ENCODE results near the gene GUF1.
A peak's percentile ranks its signal among the peaks of the same experiment; 100 is the strongest.

GUF1 gene

DNA sequence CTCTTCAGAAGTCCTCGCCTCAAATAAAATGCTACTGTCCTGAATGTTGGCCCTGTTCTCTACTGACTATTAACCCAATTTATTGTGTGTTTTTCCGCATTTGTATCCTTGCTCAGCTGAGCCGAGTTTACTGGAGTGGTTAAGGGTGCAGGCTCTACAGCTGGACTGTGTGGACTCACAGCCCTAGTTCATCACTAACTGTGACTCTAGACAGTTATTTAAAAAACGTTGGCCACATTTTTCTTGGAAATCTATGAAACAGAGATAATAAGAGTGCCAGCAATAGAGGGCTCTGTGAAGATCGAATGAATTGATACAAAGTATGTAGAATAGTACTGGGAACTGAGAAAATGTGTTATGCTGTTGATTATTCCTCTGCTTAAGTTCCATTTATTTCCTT, 2.9 kb upstream of the GUF1 start:
- Histone ChIP-seq H3K27me3 (replicated peaks; ENCODE audit: control insufficient read depth, insufficient read depth, low read length) (no peaks in the 10 kb centered on the region; the same call in 1 of the 2 replicates), H3K4me3 (replicated peaks; ENCODE audit: low read depth, low read length) (no peak overlapping the region), H3K36me3 (ENCODE audit: control insufficient read depth, insufficient read depth, low read length) (no peaks in the 10 kb centered on the region)
- TF ChIP-seq, protein P1, sequence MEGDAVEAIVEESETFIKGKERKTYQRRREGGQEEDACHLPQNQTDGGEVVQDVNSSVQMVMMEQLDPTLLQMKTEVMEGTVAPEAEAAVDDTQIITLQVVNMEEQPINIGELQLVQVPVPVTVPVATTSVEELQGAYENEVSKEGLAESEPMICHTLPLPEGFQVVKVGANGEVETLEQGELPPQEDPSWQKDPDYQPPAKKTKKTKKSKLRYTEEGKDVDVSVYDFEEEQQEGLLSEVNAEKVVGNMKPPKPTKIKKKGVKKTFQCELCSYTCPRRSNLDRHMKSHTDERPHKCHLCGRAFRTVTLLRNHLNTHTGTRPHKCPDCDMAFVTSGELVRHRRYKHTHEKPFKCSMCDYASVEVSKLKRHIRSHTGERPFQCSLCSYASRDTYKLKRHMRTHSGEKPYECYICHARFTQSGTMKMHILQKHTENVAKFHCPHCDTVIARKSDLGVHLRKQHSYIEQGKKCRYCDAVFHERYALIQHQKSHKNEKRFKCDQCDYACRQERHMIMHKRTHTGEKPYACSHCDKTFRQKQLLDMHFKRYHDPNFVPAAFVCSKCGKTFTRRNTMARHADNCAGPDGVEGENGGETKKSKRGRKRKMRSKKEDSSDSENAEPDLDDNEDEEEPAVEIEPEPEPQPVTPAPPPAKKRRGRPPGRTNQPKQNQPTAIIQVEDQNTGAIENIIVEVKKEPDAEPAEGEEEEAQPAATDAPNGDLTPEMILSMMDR (IDR thresholded peaks at IDR 0.05; ENCODE audit: insufficient read depth, low read length, poor library complexity, severe bottlenecking) = no peak
- DNase-seq (ENCODE audit: extremely low read depth, insufficient read length) = no peak

DNA sequence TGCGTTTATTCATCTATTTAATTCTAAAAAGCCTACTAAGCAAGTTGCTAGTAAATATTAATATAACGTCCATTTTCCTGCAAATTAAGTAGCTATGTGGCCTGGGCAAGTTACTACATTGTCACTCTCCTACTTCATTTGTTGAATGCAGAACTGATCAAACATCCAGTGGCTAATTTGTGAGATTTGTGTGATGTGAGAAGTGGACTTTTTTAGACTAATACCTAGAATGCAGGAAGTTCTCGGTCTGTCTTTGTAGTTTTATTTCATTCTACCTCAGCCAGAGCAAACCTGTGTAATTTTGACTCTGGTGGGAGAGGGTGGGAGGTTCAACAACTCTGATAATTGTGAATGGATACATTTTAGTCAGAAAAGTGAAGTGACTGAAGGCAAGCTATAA, 840 bp downstream of the GUF1 start:
- no peaks in the 10 kb centered on the region for H3K36me3 ChIP-seq (ENCODE audit: control insufficient read depth, insufficient read depth, low read length)
- peak overlapping the region; percentile 80 for H3K4me3 ChIP-seq (replicated peaks; ENCODE audit: low read depth, low read length)
- no peaks in the 10 kb centered on the region for H3K27me3 ChIP-seq (replicated peaks; ENCODE audit: control insufficient read depth, insufficient read depth, low read length)
- TF ChIP-seq, protein P1 (IDR thresholded peaks at IDR 0.05; ENCODE audit: insufficient read depth, low read length, poor library complexity, severe bottlenecking) = no peak
- DNase-seq (ENCODE audit: extremely low read depth, insufficient read length) = no peak

DNA sequence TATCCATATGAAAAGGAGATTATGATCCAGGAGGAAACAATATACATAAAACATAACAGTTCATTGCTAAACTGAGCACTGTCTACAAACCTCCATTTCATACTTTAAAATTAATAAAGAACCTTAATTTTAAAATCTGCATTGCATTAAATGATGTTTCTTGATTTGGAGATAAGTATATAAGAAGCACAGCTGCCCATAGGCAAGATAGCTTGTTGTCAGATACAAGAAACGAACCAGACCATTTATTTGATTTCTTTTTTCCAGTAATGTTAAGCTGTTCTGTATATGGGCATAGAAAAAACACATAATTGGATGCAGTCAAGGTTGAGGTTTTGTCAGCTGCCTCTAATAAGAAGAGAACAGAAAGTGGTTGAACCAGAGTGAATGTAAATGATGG, 6.4 kb downstream of the GUF1 start:
- Histone ChIP-seq H3K27me3 (replicated peaks; ENCODE audit: control insufficient read depth, insufficient read depth, low read length) (no peaks in the 10 kb centered on the region), H3K4me3 (replicated peaks; ENCODE audit: low read depth, low read length) (no peak overlapping the region), H3K36me3 (ENCODE audit: control insufficient read depth, insufficient read depth, low read length) (peaks cover 3% of the 10 kb centered on the region)
- no peak for DNase-seq (ENCODE audit: extremely low read depth, insufficient read length)
- TF ChIP-seq, protein P1 (IDR thresholded peaks at IDR 0.05; ENCODE audit: insufficient read depth, low read length, poor library complexity, severe bottlenecking) = no peak

DNA sequence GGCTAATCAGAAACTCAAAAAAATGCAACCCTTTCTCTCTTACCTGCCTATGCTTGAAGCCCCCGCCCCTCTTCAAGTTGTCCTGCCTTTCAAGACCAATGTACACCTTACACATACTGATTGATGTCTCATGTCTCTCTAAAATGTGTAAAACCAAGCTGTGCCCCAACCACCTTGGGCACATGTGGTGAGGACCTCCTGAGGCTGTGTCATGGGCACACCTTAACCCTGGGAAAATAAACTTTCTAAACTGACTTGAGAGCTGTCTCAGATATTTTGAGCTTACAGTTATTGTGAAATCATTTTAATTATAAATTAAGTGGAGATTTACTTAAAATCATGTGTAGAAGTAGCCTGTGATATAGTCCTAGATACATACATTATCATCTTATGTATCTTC, 22.2 kb downstream of the GUF1 start:
- DNase-seq (ENCODE audit: extremely low read depth, insufficient read length) = no peak
- TF ChIP-seq, protein P1 (IDR thresholded peaks at IDR 0.05; ENCODE audit: insufficient read depth, low read length, poor library complexity, severe bottlenecking) = no peak
- H3K27me3 ChIP-seq (replicated peaks; ENCODE audit: control insufficient read depth, insufficient read depth, low read length) = no peaks in the 10 kb centered on the region
- no peak overlapping the region for H3K4me3 ChIP-seq (replicated peaks; ENCODE audit: low read depth, low read length)
- H3K36me3 ChIP-seq (ENCODE audit: control insufficient read depth, insufficient read depth, low read length) = peaks cover 10% of the 10 kb centered on the region

DNA sequence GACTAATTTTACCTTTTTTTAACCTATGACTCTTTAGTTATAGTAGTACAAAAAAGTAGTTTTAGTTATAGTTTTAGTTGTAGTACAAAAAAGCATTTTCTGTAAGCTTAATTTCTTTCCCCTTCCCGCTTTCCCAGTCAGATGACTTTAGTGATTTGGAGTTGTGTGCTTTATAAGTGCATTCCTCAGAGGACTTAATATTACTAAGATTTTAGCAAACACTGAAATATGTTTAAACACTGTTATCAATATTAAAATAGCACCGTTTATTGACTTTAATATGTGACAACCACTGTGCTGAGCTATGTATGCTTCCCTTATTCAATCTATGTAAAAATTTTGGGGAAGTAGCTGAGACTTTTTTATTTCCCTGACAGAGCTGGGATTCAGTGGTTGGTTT, 22.8 kb downstream of the GUF1 start:
- Histone ChIP-seq H3K27me3 (replicated peaks; ENCODE audit: control insufficient read depth, insufficient read depth, low read length) (no peaks in the 10 kb centered on the region), H3K36me3 (ENCODE audit: control insufficient read depth, insufficient read depth, low read length) (peaks cover 10% of the 10 kb centered on the region), H3K4me3 (replicated peaks; ENCODE audit: low read depth, low read length) (no peak overlapping the region)
- TF ChIP-seq, protein P1 (IDR thresholded peaks at IDR 0.05; ENCODE audit: insufficient read depth, low read length, poor library complexity, severe bottlenecking) = no peak
- DNase-seq (ENCODE audit: extremely low read depth, insufficient read length) = no peak

DNA sequence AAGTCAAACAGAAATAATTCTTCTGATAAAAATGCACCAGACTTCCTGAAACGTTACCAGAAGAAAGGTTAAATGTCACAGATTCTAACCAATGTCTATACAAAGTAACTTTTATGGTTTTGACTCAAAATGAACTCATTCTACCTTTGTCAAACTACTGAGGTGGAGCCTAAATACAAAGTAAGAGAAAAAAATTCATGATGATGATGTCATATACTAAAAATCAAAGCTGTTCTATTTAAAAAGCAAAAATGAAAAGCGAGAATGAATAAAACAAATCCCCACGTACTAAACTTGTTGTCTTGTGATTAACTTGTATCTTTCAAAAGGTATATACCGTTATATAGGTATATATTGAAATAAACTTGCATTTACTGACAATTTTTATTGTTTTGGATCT, 26.5 kb downstream of the GUF1 start:
- Histone ChIP-seq H3K27me3 (replicated peaks; ENCODE audit: control insufficient read depth, insufficient read depth, low read length) (no peaks in the 10 kb centered on the region), H3K36me3 (ENCODE audit: control insufficient read depth, insufficient read depth, low read length) (peaks cover 1% of the 10 kb centered on the region; the same call in 1 of the 2 replicates), H3K4me3 (replicated peaks; ENCODE audit: low read depth, low read length) (no peak overlapping the region)
- no peak for DNase-seq (ENCODE audit: extremely low read depth, insufficient read length)
- TF ChIP-seq, protein P1 (IDR thresholded peaks at IDR 0.05; ENCODE audit: insufficient read depth, low read length, poor library complexity, severe bottlenecking) = no peak

Measured in GM06990 (cell line).